GM12874 (cell line): ENCODE data around the gene TCF4.

Experiments used
- TF ChIP-seq, protein P1 (sequence below): IDR thresholded peaks from 2 replicates; pipeline ENCODE4 v1.5.1; 2011; ENCODE audit warnings: low read depth, mild to moderate bottlenecking, control low read depth, low read length, moderate library complexity; ENCODE audit not compliant: insufficient read depth

The TCF4 gene

DNA sequence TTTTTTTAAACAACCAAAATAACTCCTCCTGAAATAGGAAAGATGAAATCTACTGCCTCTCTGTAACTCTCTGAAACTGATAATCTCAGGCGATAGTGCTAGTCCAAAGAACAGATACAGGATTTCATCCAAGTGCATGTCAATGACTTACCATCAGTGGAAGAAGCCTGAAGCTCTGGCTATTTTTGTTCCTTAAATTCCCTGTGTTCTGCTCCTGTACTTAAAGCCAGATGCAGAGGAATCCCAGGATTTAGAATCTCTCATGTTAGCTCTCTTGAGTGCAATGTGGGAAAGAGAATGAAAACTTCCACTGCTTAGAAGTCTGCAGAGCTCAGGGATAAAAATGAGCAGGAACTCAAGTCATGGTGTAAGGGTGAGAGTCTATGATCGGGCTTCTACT is 291.9 kb downstream of the TCF4 start:
- TF ChIP-seq, protein P1, sequence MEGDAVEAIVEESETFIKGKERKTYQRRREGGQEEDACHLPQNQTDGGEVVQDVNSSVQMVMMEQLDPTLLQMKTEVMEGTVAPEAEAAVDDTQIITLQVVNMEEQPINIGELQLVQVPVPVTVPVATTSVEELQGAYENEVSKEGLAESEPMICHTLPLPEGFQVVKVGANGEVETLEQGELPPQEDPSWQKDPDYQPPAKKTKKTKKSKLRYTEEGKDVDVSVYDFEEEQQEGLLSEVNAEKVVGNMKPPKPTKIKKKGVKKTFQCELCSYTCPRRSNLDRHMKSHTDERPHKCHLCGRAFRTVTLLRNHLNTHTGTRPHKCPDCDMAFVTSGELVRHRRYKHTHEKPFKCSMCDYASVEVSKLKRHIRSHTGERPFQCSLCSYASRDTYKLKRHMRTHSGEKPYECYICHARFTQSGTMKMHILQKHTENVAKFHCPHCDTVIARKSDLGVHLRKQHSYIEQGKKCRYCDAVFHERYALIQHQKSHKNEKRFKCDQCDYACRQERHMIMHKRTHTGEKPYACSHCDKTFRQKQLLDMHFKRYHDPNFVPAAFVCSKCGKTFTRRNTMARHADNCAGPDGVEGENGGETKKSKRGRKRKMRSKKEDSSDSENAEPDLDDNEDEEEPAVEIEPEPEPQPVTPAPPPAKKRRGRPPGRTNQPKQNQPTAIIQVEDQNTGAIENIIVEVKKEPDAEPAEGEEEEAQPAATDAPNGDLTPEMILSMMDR, result no peak

DNA sequence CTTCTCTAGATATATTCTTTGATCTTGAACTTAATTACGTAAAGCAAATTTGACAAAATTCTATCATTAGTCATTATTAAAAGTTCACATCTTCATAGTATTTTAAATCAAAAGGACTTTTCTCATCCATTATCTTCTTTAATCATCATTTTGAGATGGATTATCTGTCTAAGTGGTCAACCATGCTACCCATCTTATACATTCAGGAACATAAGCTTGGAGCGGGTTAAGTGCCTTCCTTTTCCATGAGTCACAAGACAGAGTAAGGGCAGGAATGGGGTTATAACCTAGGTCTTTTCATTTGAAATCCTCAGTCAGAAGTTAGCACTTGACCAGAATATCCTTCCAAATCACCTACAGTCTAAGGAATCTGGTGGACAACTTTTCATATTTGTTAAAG is 297.1 kb downstream of the TCF4 start:
- TF ChIP-seq, protein P1, result no peak

DNA sequence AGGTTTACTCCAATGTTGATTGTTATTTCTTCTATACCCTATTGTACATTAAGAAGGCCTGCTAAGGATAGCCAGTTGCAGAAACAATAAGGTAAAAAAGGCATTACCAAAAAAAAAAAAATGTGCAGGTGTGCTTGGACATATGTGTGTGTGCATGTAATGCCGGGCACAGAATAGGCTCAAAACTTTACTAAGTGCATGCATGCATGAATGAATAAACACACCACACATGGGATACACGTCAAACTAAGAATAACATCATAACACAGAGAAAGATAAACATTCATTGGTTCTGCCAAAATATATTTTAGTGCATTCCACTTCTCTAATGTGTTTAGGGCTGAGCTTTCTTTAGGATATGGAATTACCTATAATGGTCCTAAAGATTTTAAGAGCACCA is 298.2 kb downstream of the TCF4 start:
- TF ChIP-seq, protein P1, result no peak

DNA sequence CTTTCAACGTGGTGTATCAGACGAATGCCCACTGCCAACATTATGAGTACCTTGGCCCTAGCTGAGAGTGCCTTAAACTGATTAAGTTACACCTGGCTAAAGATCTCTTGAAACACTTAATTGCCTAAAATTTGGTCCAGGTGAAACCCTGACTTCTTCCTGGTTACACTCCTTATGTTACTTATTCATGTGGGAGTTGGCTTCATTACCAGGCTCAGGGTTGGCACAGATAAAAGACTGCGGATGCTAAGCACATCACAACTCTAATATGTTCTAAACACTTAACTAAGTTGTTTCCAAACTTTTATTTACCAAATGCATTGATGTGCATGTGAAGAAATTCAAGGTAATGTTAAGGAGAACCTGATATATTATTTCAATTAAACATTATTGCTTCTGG is 298.9 kb downstream of the TCF4 start:
- TF ChIP-seq, protein P1, result no peak

DNA sequence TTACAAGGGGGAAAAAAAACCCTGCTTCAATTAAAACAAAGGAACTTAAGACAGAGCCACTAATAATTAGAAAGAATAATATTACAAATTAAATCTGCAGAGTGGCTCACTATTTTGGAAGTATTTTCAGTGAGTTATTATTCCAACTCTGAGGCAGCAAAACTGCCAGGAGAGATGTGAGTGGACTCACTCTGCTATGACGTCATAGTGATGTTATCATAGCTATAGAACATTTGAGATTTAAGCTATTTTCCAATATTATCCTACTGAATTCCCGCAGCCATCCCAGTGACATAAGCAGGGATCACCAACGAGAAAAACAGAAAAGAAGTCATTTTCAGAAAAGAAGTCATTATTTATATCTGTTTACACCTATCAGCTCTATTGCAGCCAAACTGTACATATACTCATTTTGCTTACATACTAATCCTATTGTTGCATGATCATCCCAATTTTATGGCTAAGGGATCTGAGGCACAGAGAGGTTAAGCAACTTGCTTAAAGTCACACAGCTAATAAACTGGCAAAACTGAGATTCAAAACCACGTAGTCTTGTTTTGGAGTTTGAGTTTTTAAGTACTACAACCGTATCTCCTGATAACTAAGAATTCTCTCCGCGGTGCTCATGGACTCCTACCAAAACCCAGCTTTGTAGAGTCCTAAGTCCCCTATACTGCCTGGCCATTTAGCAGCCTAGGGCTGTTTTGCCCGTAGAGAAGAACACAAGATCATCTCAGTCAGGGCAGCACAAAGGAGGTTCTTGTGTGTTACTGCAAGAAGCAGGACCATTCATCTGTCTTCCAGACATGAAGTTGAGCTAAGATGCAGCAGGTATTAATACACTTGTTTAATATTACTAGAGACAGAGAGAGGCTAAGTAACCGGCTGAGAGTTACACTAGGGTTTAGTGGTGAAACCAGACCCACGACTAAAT is 299.8 kb downstream of the TCF4 start:
- TF ChIP-seq, protein P1, result no peak

DNA sequence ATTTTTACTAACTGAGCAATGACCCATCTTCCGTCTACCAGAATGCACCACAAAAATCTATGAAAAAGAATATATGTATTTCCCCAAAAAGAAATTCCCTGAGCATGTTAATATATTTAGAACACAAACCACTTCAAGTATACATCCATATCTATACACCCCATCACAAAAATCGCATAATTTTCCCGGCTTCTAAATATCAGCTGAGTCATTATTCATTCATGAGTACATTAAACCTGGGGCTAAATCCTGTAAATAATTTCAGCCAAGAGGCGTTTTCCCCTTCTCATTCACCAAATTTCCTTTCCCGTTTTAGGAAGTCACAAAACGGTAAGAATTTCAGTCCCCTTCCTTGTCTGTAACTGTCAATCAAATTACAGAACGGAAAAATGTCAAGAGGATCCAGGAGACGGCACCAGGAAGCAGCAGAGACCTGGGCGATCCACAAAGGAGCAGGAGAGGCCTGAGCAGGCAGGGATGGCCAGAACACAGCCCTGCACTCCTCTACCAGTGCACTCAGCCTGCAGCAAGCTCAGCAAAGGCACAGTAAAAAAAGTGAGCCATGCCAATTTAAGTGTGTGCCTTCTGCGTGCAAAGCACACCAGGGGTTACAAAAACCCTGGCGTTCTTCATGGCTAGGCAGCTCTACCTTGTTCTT is 300.7 kb downstream of the TCF4 start:
- TF ChIP-seq, protein P1, result no peak

DNA sequence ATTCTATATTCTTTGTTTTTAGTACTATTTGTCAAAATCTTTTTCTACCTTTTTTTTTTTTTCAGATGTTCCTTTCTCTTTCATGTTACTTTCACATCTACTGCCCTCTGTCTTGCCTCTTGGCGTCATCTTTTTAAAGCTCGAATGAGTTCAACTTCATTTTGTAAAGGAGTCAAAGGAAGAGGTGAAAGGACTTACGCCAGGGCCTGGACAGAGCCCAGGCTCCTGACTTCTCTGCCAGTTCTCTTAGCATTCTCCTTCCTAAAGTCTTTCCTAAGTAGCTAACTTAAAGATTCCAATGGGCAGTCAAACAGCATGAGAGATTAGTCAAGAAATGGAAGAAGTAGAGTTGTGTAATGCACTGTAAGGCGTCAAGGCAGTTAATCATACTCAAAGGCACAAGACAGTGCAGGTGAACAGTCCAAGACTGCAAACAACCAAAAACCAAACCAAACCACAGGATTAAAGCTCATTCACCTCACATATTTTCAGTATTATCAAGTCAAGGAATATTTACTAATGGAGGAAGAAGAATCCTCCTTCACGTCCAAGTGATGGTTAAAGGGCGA is 301.7 kb downstream of the TCF4 start:
- TF ChIP-seq, protein P1, result no peak
